HCT116 (cell line): ENCODE results near the gene SPEM3. TPM values are rescaled to one million over a fixed set of nuclear protein-coding genes. Genes with fewer than 3 reads are reported as not detected.

ENCODE experiments used
- ATAC-seq: fragments of 200-7000 bp; cut with Tn5 transposase; 2 replicates; pipeline ENCODE4 v1.9.1; 2020; ENCODE audit warnings: mild to moderate bottlenecking, moderate library complexity
- BruUV-seq: library from RNA; stranded (reverse); fragments of 400-500 nt; replicated peaks from 2 replicates; lab custom pipeline; 2021; lab: Mats Ljungman, UMichigan
- CTCF ChIA-PET: fragments of 300-600 bp; sonication (Branson Sonifier 250); formaldehyde crosslinking; loops from one replicate; lab custom pipeline; 2021; ENCODE audit warnings: antibody characterized with exemption; lab: Charles Lee
- POLR2A ChIA-PET: fragments of 300-600, 350-600 bp; sonication (Branson Sonifier 250); formaldehyde crosslinking; loops from one replicate; lab custom pipeline; 2021; ENCODE audit warnings: antibody characterized with exemption; lab: Charles Lee
- RAD21 ChIA-PET, 2 experiments: fragments of 300-600 bp; sonication (Branson Sonifier 250); formaldehyde crosslinking; loops; one replicate each; lab custom pipeline; 2023; ENCODE audit warnings: low total read pairs in 2 of 2; ENCODE audit not compliant: uncharacterized antibody in 2 of 2, unreplicated experiment in 2 of 2, low non-redundant PET in 1 of 2; lab: Charles Lee
- DNase-seq: peaks from one replicate; pipeline ENCODE4 v3.0.0-alpha.2; 2010; ENCODE audit warnings: low read depth, low spot score
- H2AFZ ChIP-seq: fragments of 200-600 bp; shearing (Covaris generic), sonication (generic); 2 replicates; pipeline ENCODE4 v1.6.1; 2017; ENCODE audit warnings: low read depth, mixed run types, mixed read lengths, antibody characterized with exemption, low read length; ENCODE audit not compliant: poor library complexity, severe bottlenecking
- H3K27ac ChIP-seq: 2 replicates; pipeline ENCODE4 v1.5.1; 2012; ENCODE audit warnings: low read depth, low read length
- H3K27me3 ChIP-seq: fragments of 200-600 bp; sonication (generic); 2 replicates; pipeline ENCODE4 v1.6.1; 2016; ENCODE audit warnings: mixed run types, low read length, mixed read lengths; ENCODE audit not compliant: insufficient read depth
- H3K36me3 ChIP-seq, 2 experiments: fragments of 200-500 bp in 1 of 2; fragments of 200-600 bp in 1 of 2; sonication (Bioruptor generic) in 1 of 2; sonication (generic) in 1 of 2; 2 replicates each; pipeline versions ENCODE4 v1.5.1 to v1.6.1; 2014 to 2016; ENCODE audit warnings: low read length in 2 of 2, inconsistent platforms in 1 of 2, mixed read lengths in 1 of 2, mixed run types in 1 of 2; ENCODE audit not compliant: insufficient read depth in 2 of 2, control insufficient read depth in 1 of 2
- H3K4me1 ChIP-seq, 2 experiments: fragments of 200-600 bp in 1 of 2; sonication (generic) in 1 of 2; 2 replicates each; pipeline versions ENCODE4 v1.5.1 to v1.6.1; 2012 to 2017; ENCODE audit warnings: low read length in 2 of 2, inconsistent platforms in 1 of 2, mild to moderate bottlenecking in 1 of 2, mixed read lengths in 1 of 2, mixed run types in 1 of 2, moderate library complexity in 1 of 2; ENCODE audit not compliant: insufficient read depth in 2 of 2, control insufficient read depth in 1 of 2
- H3K4me2 ChIP-seq: fragments of 200-600 bp; sonication (generic); 2 replicates; pipeline ENCODE4 v1.6.1; 2017; ENCODE audit warnings: mixed run types, low read length, mixed read lengths
- H3K4me3 ChIP-seq, 2 experiments: fragments of 200-600 bp in 1 of 2; sonication (generic) in 1 of 2; replicated peaks in 1 of 2; 2 replicates each; pipeline ENCODE4 v1.5.1; 2011 to 2016; ENCODE audit warnings: low read length in 2 of 2, control low read depth in 1 of 2, low read depth in 1 of 2, mild to moderate bottlenecking in 1 of 2, mixed read lengths in 1 of 2, mixed run types in 1 of 2
- H3K79me2 ChIP-seq: fragments of 200-600 bp; sonication (generic); 2 replicates; pipeline ENCODE4 v1.6.1; 2017; ENCODE audit warnings: mild to moderate bottlenecking, mixed run types, low read length, moderate library complexity, mixed read lengths; ENCODE audit not compliant: insufficient read depth
- H3K9ac ChIP-seq: fragments of 200-600 bp; sonication (generic); 2 replicates; pipeline ENCODE4 v1.6.1; 2016; ENCODE audit warnings: low read length, mixed read lengths
- H3K9me2 ChIP-seq: fragments of 200-600 bp; sonication (generic), shearing (Covaris generic); 2 replicates; pipeline ENCODE4 v1.6.1; 2017; ENCODE audit warnings: mixed run types, mild to moderate bottlenecking, moderate library complexity; ENCODE audit not compliant: insufficient read depth
- H3K9me3 ChIP-seq, 2 experiments: fragments of 200-500 bp in 1 of 2; fragments of 200-600 bp in 1 of 2; sonication (Bioruptor generic) in 1 of 2; sonication (generic) in 1 of 2; 2 replicates each; pipeline ENCODE4 v1.6.1; 2014 to 2017; ENCODE audit warnings: low read length in 2 of 2, mixed read lengths in 2 of 2, inconsistent platforms in 1 of 2, low read depth in 1 of 2, mild to moderate bottlenecking in 1 of 2, mixed run types in 1 of 2, moderate library complexity in 1 of 2; ENCODE audit not compliant: control insufficient read depth in 1 of 2, insufficient read depth in 1 of 2
- H4K20me1 ChIP-seq: fragments of 200-600 bp; sonication (generic), shearing (Covaris generic); 2 replicates; pipeline ENCODE4 v1.6.1; 2017; ENCODE audit warnings: mixed run types, mild to moderate bottlenecking, moderate library complexity; ENCODE audit not compliant: insufficient read depth
- ATF3 ChIP-seq: IDR thresholded peaks from 2 replicates; pipeline ENCODE4 v1.6.1; 2012
- CBX3 ChIP-seq: IDR thresholded peaks from 2 replicates; pipeline ENCODE4 v1.6.1; 2012; ENCODE audit warnings: low read depth
- EGR1 ChIP-seq: IDR thresholded peaks from 2 replicates; pipeline ENCODE4 v1.6.1; 2012; ENCODE audit warnings: low read depth
- SIN3A ChIP-seq: IDR thresholded peaks from 2 replicates; pipeline ENCODE4 v1.6.1; 2012; ENCODE audit warnings: low read depth
- SP1 ChIP-seq: IDR thresholded peaks from 2 replicates; pipeline ENCODE4 v1.6.1; 2012; ENCODE audit warnings: low read depth
- TCF7L2 ChIP-seq: IDR thresholded peaks from 2 replicates; pipeline ENCODE4 v1.7.0; 2011; ENCODE audit warnings: borderline replicate concordance, inconsistent platforms; ENCODE audit not compliant: insufficient read depth, insufficient read length; ENCODE audit errors: extremely low read depth
- YY1 ChIP-seq: IDR thresholded peaks from 2 replicates; pipeline ENCODE4 v1.6.1; 2011; ENCODE audit warnings: low read length, low read depth, moderate library complexity, mild to moderate bottlenecking; ENCODE audit not compliant: insufficient replicate concordance; ENCODE audit errors: extremely low read depth
- ZFX ChIP-seq: fragments of 450-650 bp; IDR thresholded peaks from 2 replicates; pipeline ENCODE4 v1.6.1; 2017
- ZNF274 ChIP-seq: fragments of 200-500 bp; sonication (Bioruptor generic); IDR thresholded peaks from 2 replicates; pipeline ENCODE4 v1.6.1; 2014; ENCODE audit warnings: mild to moderate bottlenecking, low read depth, low read length, inconsistent platforms
- intact Hi-C: fragments of 100-400 bp; cut with micrococcal nuclease; formaldehyde crosslinking; loops from 2 replicates; pipeline ENCODE4 v1.10.0; 2022
- total RNA-seq: library from RNA; stranded (reverse); gene quantifications from one replicate; pipeline ENCODE4 v1.2.1, GENCODE V29; 2021; ENCODE audit not compliant: unreplicated experiment

Gene SPEM3
- total RNA-seq, 1 experiment from 2014 or later, result not detected

- no peak for TF ChIP-seq ZNF274
- no peak for TF ChIP-seq TCF7L2
- no peak for TF ChIP-seq EGR1
- no peak for TF ChIP-seq ATF3
Measured at GRCh38 chr17:7448461-7448860, 19.8 kb downstream of the SPEM3 start (continued).

GRCh38 chr17:7459961-7460545 is 31.4 kb downstream of the SPEM3 start:
- Histone ChIP-seq H3K9ac (no peak overlapping the region), H2AFZ (no peak overlapping the region), H3K9me2 (no peaks in the 10 kb centered on the region), H3K4me3 (no peak overlapping the region), H3K27ac (no peak overlapping the region), H4K20me1 (no peaks in the 10 kb centered on the region), H3K36me3 (no peaks in the 10 kb centered on the region; a peak in 1 of 4 replicates)
- intact Hi-C loops, result no loop called here
- DNase-seq (no peak), ATAC-seq (no peak)
- BruUV-seq, result no TSS peak
- POLR2A ChIA-PET, result no interaction called here
- TF ChIP-seq SP1 (no peak), ZFX (no peak), YY1 (peak; percentile 25), SIN3A (0 out of 2 replicates have a peak, but pooled peaks have one; percentile 12), CBX3 (no peak)
- TF ChIP-seq, all 23 proteins: peak for 2
- no peaks in the 10 kb centered on the region for H3K79me2 ChIP-seq
- H3K9me3 ChIP-seq, result no peaks in the 10 kb centered on the region; a peak in 1 of 4 replicates
- ChIA-PET RAD21 (no interaction called here), CTCF (no interaction called here)
- no peak overlapping the region for H3K4me2 ChIP-seq
- H3K27me3 ChIP-seq, result no peaks in the 10 kb centered on the region
- H3K4me1 ChIP-seq, result peaks cover 0 to 14% of the 10 kb centered on the region in 2 experiments; a peak in 2 of 4 replicates
